Fibroblast of villous mesenchyme (primary cell): ENCODE data around the gene DGKI. TPM values are rescaled to one million over a fixed set of nuclear protein-coding genes. Genes with fewer than 3 reads are reported as not detected.
A peak's percentile ranks its signal among the peaks of the same experiment; 100 is the strongest.

ENCODE experiments used
- DNase-seq: peaks from one replicate; pipeline ENCODE4 v3.0.0-alpha.2; 2010; ENCODE audit warnings: low read depth
- H3K4me3 ChIP-seq: 2 replicates; pipeline ENCODE4 v1.5.1; 2011; ENCODE audit warnings: low read depth, mild to moderate bottlenecking, low read length
- CTCF ChIP-seq: IDR thresholded peaks from 2 replicates; pipeline ENCODE4 v1.5.1; 2012; ENCODE audit warnings: low read depth, mild to moderate bottlenecking, low read length; ENCODE audit not compliant: insufficient read depth
- total RNA-seq: library from RNA; depleted of rRNA; stranded (reverse); fragments of >200 nt; gene quantifications from 2 replicates; pipeline ENCODE4 v1.2.3, GENCODE V29; 2012

Gene DGKI
- total RNA-seq, 1 donor: 3.5 TPM

- DNase-seq: no peak
- H3K4me3 ChIP-seq: no peak overlapping the region
- TF ChIP-seq CTCF: no peak
These were observed 103.8 kb downstream of the DGKI start for GRCh38 chr7:137743021-137743420.

- H3K4me3 ChIP-seq: no peak overlapping the region
- TF ChIP-seq CTCF: no peak
- no peak for DNase-seq
These were observed 104.7 kb downstream of the DGKI start for GRCh38 chr7:137742051-137742450.

- TF ChIP-seq CTCF: no peak
- no peak overlapping the region for H3K4me3 ChIP-seq
- DNase-seq: no peak
These were observed 105.3 kb downstream of the DGKI start for GRCh38 chr7:137741443-137741842.

- TF ChIP-seq CTCF: no peak
- DNase-seq: peak; percentile 17
- no peak overlapping the region for H3K4me3 ChIP-seq
These were observed 112.6 kb downstream of the DGKI start for GRCh38 chr7:137734221-137734620.

- H3K4me3 ChIP-seq: no peak overlapping the region
- no peak for TF ChIP-seq CTCF
- DNase-seq: no peak
These were observed 114.6 kb downstream of the DGKI start for GRCh38 chr7:137732168-137732567.

GRCh38 chr7:137731436-137731835, 115.3 kb downstream of the DGKI start:
- DNase-seq: no peak
- H3K4me3 ChIP-seq: no peak overlapping the region
- TF ChIP-seq CTCF: no peak

GRCh38 chr7:137728426-137728825, 118.3 kb downstream of the DGKI start:
- no peak overlapping the region for H3K4me3 ChIP-seq
- DNase-seq: no peak
- no peak for TF ChIP-seq CTCF
